ENCODE data around the gene SELENOS. TPM values are rescaled to one million over a fixed set of nuclear protein-coding genes. Genes with fewer than 3 reads are reported as not detected.

The SELENOS gene
- total and polyA plus RNA-seq, 2 donors from 2014 or later, result 66.0 to 99.0 TPM

GRCh38 chr15:101250341-101250831 lies 26.9 kb downstream of the SELENOS start:
- peaks cover 0 to 6% (median 0%) of the 10 kb centered on the region in 3 donors for H3K36me3 ChIP-seq (ENCODE audit: control insufficient read depth in 2 of 3, insufficient read depth in 3 of 3, low read length in 3 of 3)
- H3K9ac ChIP-seq (ENCODE audit: low read length in 3 of 3), result peak overlapping the region; percentile 41 to 88 (median 61)
- DNase-seq, result peak in 2 of 5 donors; percentile 44 to 58
- intact Hi-C loops (cut with DNase I), result no loop called here
- TF ChIP-seq, protein P1, sequence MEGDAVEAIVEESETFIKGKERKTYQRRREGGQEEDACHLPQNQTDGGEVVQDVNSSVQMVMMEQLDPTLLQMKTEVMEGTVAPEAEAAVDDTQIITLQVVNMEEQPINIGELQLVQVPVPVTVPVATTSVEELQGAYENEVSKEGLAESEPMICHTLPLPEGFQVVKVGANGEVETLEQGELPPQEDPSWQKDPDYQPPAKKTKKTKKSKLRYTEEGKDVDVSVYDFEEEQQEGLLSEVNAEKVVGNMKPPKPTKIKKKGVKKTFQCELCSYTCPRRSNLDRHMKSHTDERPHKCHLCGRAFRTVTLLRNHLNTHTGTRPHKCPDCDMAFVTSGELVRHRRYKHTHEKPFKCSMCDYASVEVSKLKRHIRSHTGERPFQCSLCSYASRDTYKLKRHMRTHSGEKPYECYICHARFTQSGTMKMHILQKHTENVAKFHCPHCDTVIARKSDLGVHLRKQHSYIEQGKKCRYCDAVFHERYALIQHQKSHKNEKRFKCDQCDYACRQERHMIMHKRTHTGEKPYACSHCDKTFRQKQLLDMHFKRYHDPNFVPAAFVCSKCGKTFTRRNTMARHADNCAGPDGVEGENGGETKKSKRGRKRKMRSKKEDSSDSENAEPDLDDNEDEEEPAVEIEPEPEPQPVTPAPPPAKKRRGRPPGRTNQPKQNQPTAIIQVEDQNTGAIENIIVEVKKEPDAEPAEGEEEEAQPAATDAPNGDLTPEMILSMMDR (IDR thresholded peaks at IDR 0.05; ENCODE audit: borderline replicate concordance, extremely low read depth, insufficient read depth), result no peak
- H3K27ac ChIP-seq (ENCODE audit: low read depth in 2 of 2, low read length in 2 of 2), result peak overlapping the region; percentile 3 to 56
- H3K4me1 ChIP-seq (ENCODE audit: control insufficient read depth in 2 of 3, insufficient read depth in 2 of 3, low read depth in 1 of 3, low read length in 3 of 3), result peaks cover 4 to 15% (median 14%) of the 10 kb centered on the region in 3 donors
- FAIRE-seq, result no peak
- no peaks in the 10 kb centered on the region for H3K27me3 ChIP-seq (ENCODE audit: control insufficient read depth, insufficient read depth, low read length)
- no peaks in the 10 kb centered on the region for H3K9me3 ChIP-seq (ENCODE audit: control insufficient read depth in 2 of 3, insufficient read depth in 1 of 3, low read length in 3 of 3)
- peak overlapping the region; percentile 71 to 85 (median 79) for H3K4me3 ChIP-seq (ENCODE audit: low read length in 3 of 3)

DNA sequence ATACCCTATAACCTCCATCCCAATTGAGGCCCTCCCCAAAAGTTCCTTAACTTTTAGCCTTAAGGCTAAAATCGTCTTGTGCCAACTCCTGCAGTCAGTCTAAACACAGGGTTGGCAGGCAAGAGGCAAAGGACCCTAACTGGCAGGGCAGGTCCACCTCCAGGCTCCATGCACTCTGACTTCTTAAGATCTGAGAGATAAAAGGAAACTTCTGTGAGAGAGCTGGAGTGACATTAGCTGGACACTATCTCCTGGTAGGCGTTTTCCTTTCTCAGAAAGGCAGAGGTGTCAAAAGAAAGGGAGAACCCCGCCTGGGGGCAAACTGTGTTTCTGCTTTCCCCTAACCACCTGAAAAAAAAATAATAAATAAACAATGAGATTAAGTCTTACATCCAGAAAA lies 29.0 kb downstream of the SELENOS start:
- H3K27me3 ChIP-seq (ENCODE audit: control insufficient read depth, insufficient read depth, low read length), result no peaks in the 10 kb centered on the region
- H3K9ac ChIP-seq (ENCODE audit: low read length in 3 of 3), result no peak overlapping the region
- H3K4me1 ChIP-seq (ENCODE audit: control insufficient read depth in 2 of 3, insufficient read depth in 2 of 3, low read depth in 1 of 3, low read length in 3 of 3), result peaks cover 6 to 27% (median 24%) of the 10 kb centered on the region in 3 donors
- FAIRE-seq (no peak), DNase-seq (no peak)
- no peaks in the 10 kb centered on the region for H3K9me3 ChIP-seq (ENCODE audit: control insufficient read depth in 2 of 3, insufficient read depth in 1 of 3, low read length in 3 of 3)
- H3K36me3 ChIP-seq (ENCODE audit: control insufficient read depth in 2 of 3, insufficient read depth in 3 of 3, low read length in 3 of 3), result peaks cover 0 to 6% (median 0%) of the 10 kb centered on the region in 3 donors
- no peak overlapping the region for H3K27ac ChIP-seq (ENCODE audit: low read depth in 2 of 2, low read length in 2 of 2)
- TF ChIP-seq, protein P1 (IDR thresholded peaks at IDR 0.05; ENCODE audit: borderline replicate concordance, extremely low read depth, insufficient read depth), result no peak
- H3K4me3 ChIP-seq (ENCODE audit: low read length in 3 of 3), result no peak overlapping the region
- intact Hi-C loops (cut with DNase I), result no loop called here

GRCh38 chr15:101246824-101247745 lies 30.2 kb downstream of the SELENOS start:
- no peak overlapping the region for H3K9ac ChIP-seq (ENCODE audit: low read length in 3 of 3)
- H3K27me3 ChIP-seq (ENCODE audit: control insufficient read depth, insufficient read depth, low read length), result no peaks in the 10 kb centered on the region
- TF ChIP-seq, protein P1 (IDR thresholded peaks at IDR 0.05; ENCODE audit: borderline replicate concordance, extremely low read depth, insufficient read depth), result no peak
- FAIRE-seq (no peak), DNase-seq (no peak)
- no peak overlapping the region for H3K27ac ChIP-seq (ENCODE audit: low read depth in 2 of 2, low read length in 2 of 2)
- intact Hi-C loops (cut with DNase I), result no loop called here
- no peak overlapping the region for H3K4me3 ChIP-seq (ENCODE audit: low read length in 3 of 3)
- peaks cover 6 to 28% (median 21%) of the 10 kb centered on the region in 3 donors for H3K4me1 ChIP-seq (ENCODE audit: control insufficient read depth in 2 of 3, insufficient read depth in 2 of 3, low read depth in 1 of 3, low read length in 3 of 3)
- H3K9me3 ChIP-seq (ENCODE audit: control insufficient read depth in 2 of 3, insufficient read depth in 1 of 3, low read length in 3 of 3), result no peaks in the 10 kb centered on the region
- peaks cover 0 to 6% (median 0%) of the 10 kb centered on the region in 3 donors for H3K36me3 ChIP-seq (ENCODE audit: control insufficient read depth in 2 of 3, insufficient read depth in 3 of 3, low read length in 3 of 3)

Data from kidney (tissue), 14 donors.